Superior temporal gyrus (tissue), 1 donor: ENCODE measurements around the gene ZNF283.
"Not testable (repeated sequence)": the region's sequence is repeated elsewhere in the genome, so short reads cannot be mapped to it uniquely, and the experiment has no call there.

Source experiments
- DNase-seq: peaks from one replicate; pipeline ENCODE4 v3.0.0-alpha.2; 2016; ENCODE audit errors: extremely low spot score

The ZNF283 gene

DNA sequence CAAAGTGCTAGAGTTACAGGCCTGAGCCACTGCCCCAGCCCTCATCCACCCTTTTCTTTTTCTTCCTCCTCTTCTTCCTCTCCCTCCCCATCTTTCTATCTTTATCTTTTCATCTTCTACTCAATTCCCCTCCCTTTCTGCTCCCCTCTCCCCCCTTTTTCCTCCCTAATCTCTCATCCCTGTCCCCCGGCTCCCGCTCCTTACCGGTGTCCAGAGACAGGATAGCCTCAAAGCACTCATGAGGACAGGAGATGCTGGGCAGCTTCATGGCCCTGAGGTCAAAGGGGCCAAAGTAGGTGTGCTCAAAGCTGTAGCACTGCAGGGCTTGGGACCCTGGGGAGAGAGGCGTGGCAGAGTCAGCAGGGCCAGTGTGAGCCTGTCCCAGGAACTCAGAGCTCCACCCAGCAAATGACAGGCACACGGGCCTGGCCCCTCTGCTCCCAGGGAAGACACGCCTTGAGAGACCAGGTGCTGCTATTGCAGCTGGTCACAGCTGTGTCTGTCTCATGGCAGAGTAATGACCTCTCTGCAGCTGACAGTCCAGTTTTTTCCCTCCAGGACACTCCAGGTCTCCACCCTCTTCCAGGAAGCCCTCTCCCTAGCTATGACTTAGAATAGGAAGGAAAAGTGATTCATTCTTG is 27.5 kb upstream of the ZNF283 start:
- no peak for DNase-seq

DNA sequence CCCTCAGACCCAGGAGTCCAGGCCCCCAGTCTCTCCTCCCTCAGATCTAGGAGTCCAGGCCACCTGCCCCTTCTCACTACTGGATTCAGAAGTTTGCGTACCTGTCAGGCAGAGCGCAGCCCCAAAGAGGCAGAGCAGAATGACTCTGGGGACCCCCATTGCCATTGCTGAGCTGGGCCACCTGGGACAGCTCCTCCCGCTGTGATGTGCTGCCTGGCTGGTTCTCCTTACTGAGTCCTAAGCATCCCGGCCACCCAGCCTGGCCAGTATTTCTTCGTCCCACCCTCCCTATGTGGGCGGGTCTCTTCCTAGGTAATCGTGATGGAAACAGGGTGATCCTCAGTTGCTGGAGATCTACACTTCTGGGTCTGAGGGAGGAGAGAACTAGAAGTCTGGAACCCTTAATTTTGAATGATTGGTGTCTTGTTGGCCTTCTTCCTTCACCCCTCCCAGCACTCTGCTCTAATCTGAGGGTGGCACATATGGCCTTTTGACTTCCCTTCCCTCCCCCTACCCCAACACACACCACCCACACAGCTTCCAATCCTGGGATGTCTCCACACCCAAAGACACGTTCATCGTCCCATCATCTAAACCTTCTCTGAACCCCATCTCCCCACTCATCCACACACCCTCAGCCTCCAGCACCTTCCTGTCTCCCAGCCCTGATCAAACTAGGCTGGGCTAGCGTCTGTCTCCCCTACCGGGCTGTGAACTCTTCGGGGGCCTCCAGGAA is 24.7 kb upstream of the ZNF283 start, which contains the start of gene LYPD5:
Gene LYPD5 (minus strand): TSS at position 232 of the 736 bp plus-strand sequence. CDS start 67 bp downstream, at position 165.
- DNase-seq: no peak

DNA sequence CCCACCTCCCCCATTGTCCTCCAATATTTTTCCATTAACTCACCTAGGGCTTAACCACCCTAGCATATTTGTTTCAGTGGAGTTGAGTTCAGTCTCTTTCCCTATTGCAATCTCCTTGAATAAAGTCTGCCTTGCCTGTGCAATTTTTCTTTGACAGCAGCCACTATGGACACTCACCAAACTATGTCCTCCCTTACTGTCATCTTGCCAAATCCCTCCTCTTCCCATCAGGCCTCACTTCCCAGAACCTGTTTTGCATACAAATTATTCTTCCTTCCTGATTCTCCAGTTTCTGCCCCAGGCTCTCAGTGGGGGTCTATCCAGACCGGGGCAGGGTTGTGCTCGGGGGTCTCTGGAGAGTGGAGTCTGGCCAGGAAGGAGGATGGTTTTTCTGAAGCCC is 22.7 kb upstream of the ZNF283 start:
- DNase-seq: no peak

DNA sequence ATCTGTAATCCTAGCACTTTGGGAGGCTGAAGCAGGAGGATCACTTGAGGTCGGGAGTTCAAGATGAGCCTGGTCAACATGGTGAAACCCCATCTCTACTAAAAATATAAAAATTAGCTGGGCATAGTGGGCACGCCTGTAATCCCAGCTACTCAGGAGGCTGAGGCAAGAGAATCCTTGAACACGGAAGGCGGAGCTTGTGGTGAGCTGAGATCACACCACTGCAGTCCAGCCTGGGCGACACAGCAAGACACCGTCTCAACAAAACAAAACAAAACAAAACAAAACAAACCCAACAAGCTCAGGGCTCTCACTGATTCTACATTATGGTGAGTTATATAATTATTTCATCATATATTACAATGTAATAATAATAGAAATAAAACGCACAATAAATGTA is 20.7 kb upstream of the ZNF283 start:
- DNase-seq: not testable (repeated sequence)

DNA sequence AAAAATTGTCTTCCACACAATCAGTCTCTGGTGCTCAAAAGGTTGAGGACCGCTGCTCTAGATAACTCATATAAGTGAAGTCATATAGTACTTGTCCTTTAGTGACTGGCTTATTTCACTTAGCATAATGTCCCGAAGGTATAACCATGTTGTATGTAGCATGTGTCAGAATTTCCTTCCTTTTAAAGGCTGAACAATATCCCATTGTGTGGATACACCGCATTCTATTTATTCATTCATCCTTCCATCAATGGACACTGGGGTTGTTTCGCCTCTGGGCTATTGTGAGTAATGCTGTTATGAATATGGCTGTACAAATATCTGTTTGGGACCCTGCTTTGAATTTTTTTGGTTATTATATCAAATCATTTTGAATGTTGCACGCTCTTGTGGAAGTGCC is 20.3 kb upstream of the ZNF283 start:
- DNase-seq: no peak

DNA sequence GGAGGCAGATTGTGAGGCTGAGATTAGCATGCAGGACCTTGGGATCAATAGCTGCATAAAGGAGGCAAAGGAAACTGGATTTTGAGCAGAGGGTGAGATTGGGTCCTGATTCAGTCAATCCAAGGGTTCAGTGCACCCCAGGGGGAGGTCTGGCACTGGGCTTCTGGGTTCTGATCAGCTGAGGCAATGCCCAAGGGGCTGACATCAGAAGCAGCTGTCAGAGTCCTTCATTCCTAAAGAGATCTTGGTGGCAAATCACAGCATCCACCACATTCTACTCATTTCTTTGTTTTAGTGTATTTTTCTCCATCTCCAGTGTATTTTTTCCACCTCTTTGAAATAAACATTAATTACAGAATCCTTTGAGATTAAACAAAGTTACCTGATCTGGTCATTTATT is 19.5 kb upstream of the ZNF283 start:
- no peak for DNase-seq

DNA sequence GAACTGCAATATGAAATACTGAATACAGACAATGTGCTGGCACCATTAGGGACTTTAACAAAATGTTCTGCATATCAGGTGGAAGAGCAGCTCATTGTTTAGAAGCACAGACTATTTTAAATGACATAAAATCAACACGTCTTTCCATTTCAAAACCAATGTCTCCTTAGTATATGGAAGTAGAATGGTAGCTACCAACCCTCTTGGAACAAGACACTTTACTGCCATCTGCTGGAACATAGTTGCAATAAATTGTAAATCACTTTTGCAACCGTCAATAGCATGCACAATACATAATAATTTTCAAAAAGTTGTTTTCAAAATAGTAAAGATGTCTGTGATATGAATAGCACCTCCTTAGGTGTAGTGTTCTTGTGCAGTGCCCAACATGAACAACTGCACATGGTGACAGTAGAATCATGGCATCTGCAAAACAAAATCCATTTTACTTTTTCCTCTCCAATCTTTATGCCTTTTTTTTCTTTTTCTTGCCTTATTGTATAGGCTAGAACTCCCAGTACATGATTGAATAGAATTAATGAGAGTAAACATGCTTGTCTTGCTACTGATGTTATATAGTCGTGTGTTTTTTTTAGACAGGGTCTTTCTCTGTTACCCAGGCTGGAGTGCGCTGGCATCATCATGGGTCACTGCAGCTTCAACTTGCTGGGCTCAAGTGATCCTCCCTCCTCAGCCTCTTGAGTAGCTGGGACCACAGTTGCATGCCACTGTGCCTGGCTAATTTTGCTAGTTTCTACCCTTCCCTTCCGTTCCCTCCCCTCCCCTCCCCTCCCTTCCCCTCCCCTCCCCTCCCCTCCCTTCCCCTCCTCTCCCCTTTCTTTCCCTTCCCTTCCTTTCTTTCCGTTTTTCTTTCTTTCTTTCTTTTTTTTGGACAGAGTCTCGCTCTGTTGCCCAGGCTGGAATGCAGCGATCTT is 17.1 kb upstream of the ZNF283 start:
- DNase-seq: peak; percentile 60

DNA sequence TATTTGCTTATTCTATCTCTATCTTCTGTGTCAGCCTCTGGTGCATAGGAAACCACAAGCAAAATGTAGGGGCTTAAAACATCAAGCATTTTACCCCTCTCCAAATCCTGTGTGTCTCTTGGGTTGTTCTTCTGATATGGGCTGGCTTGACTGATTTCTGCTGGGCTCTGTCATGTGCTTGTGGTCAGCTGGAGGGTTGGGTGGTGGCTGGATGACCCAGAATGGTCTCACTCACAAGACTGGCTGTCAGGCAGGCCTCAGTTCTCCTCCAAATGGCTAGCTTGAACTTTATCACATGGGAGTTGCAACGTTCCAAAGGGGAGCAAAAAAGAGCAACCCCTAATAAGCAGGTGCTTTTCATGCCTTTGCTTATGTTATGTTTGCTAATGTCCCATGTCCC is 15.3 kb upstream of the ZNF283 start:
- no peak for DNase-seq

DNA sequence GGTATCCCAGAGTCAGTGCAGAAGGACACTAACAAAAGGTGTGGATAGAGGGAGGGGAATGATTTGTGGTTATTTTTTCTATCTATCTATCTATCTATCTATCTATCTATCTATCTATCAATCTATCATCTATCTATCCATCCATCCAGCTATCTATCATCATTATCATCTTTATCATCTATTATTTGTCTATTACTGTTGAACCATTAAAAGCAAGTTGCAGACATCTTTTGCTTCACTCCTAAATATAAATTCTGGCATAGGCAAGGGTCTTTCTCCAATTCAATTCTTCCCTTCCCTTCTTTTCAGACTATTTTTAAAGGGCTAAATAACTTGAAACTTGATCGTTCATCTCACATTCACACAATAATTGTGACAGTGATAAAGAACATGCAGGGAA is 14.9 kb upstream of the ZNF283 start:
- DNase-seq: no peak

DNA sequence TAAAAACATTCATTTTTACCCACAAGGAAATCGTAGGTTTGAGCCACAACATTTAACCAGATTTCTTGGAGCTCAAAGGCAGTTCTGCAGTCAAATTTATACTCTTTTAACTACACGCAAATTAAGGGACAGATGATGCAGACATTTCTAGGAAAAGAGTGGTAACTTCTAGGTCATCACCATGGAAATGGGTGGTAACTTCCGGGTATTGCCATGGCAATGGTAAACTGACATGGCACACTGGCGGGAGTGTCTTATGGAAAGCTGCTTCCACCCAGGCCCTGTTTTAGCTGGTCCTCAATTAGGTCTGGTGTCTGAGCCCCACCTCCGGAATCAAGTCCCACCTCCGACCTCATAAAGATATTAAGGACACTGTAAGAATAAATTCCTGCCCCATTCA is 14.4 kb upstream of the ZNF283 start:
- no peak for DNase-seq

DNA sequence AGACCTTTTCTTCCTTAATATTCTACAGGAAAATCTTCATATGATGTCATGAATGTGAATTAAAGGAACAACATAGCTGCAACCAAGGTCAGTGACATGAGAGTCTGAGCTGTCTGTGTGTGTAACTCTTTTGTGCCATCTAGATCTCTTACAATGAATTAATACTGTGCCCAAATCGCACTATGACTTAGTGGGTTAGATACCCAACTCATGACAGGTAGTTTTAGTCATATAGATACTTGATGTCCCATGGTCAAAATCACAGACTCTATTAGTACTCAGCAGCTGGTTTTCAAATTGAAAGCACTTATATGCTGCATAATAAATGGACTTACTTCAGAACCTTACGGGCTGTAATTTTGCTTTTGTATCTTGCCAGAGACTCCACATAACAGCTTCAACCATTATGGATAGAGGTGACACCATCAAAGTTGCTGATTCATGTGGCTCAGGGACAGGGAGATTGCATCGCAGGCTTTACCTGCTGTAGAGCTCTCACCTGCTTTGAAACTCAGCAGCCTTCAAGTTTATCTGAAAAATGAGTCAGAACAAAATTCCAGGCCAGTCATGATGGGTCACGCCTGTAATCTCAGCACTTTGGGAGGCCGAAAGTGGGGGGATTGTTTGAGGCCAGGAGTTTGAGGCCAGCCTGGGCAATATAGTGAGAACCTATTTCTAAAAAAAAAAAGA is 12.3 kb upstream of the ZNF283 start:
- no peak for DNase-seq

DNA sequence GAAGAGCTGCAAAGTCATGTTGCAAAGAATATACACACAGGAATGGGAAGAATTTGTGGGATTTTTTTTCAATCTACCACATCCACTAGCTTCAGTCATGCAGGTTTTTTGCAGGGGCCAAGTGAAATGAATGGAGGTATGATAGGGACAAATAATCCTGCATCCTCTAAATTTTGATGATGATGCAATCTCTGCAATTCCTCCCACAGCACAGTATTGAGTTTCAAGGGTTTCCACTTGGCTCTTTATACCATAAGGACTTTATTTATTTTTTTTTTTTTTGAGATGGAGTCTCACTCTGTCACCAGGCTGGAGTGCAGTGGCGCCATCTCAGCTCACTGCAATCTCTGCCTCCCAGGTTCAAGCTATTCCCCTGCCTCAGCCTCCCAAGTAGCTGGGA is 9.7 kb upstream of the ZNF283 start:
- DNase-seq: not testable (repeated sequence)

DNA sequence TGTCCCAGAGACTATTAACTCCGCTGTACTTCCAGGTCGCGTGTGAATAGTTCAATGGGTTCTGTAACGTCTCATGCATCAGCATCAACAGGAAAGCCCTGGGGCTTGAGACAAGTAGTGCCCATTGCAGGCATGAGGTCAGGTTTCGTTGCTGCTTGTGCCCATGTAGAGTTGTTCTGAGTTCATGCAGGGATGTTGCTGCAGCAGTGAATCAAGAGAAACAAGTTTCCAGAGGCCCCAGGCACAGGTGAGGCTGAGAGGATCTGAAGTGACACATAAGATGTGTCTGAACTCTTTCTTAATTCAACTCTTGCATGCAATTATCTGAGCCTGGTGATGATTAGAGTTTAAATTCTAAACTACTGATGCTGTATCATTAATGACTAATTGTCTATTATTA is 8.6 kb upstream of the ZNF283 start:
- DNase-seq: no peak

DNA sequence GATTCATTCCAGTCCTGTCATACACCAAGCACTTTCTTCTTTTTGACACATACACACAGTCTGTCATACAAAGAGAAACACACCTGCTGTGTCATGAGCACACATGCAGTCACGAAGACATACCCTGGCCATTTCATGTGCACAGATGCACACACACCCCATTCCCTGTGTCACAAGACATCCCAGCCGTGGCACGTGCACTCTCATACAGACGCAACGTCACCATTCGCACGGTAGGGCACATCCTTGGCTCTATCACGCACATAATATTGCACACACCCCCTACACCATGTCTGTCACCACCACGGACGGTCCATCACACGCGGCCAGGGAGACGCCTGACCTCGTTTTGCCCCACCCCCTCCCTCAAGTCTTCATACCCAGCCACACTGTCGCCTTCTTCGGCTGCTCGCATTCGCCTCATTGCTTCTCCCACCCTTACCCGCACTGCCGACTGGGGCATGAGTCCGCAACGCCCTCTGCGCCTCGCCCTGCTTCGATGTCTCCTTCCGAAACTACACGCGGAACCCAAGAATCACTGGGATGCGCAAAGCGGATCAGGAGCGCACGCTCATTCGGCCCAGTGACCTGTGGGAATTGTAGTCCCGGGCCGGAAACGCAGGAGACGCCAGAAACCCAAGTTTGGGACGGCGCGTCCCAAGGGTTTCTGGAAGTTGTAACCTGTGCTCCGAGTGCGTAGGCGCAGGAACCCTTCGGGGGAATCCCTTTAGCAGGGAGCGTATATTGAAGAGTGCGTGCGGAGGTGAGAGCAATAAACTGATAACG is 6.8 kb upstream of the ZNF283 start:
- DNase-seq: peak; percentile 71

DNA sequence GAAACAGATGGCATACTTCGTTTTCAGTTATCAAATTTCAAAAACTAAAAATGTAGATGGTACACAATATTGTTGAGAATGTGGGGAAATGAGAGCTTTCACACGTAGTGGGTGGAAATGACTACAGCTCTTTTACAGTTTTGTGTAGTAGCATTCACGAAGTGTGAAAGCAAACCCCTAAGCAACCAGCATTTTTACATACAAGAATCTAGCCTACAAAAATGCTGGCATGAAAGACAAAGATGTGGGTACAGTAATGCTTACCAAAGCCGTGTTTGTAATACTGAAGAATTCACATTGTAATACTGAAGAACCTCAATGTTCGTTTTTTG is 6.3 kb upstream of the ZNF283 start:
- DNase-seq: peak; percentile 18

DNA sequence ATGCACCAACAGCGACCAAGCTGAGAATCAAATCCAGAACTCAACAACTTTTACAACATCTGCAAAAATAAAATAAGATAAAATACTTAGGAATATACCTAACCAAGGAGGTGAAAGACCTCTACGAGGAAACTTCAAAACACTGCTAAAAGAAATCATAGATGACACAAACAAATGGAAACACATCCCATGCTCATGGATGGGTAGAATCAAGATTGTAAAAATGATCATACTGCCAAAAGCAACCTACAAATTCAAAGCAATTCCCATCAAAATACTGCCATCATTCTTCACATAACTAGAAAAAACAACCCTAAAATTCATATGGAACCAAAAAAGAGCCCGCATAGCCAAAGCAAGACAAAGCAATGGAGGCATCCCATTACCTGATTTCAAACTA is 3.3 kb upstream of the ZNF283 start:
- not testable (repeated sequence) for DNase-seq

DNA sequence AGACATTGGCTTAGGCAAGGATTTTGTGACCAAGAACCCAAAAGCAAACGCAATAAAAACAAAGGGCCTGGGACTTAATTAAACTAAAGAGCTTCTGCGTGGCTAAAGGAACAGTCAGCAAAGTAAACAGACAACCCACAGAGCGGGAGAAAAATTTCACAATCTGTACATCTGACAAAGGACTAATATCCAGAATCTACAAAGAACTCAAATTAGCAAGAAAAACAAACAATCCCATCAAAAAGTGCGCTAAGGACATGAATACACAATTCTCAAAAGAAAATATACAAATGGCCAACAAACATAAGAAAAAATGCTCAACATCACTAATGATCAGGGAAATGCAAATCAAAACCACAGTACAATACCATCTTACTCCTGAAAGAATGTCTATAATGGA is 2.5 kb upstream of the ZNF283 start:
- DNase-seq: not testable (repeated sequence)

DNA sequence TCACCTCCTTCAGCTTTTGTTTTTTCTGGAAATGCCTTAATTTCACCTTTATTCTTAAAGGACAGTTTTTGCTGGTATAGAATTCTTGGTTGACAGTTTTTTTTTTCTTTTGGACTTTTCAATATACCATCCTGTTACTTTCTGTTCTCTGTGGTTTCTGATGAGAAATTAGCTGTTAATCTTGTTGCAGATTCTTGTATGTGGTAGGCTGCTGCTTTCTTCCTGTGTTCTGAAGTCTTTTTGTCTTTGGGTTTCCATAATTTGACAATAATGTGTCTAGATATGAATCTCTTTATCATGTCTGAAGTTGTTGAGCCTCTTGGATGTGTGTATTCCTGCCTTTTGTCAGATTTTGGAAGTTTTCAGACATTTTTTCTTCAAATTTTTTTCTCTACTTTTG is 12.0 kb downstream of the ZNF283 start:
- DNase-seq: no peak

DNA sequence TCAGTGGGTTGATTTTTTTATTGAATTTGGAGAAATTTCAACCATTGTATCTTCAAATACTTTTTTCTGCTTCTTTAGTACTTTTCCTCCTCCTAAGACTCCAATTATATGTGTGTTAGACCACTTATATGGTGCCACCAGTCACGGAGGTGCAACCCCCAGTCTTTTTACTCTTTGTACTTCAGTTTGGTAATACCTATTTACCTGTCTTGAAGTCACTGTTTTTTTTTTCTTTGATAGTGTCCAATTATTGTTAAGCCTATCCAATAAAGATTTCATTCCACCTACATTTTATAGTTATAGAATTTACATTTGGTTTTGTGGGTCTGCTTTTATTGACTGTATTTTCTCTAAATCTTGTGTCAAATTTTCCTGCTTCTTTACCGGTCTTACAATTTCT is 14.9 kb downstream of the ZNF283 start:
- no peak for DNase-seq

DNA sequence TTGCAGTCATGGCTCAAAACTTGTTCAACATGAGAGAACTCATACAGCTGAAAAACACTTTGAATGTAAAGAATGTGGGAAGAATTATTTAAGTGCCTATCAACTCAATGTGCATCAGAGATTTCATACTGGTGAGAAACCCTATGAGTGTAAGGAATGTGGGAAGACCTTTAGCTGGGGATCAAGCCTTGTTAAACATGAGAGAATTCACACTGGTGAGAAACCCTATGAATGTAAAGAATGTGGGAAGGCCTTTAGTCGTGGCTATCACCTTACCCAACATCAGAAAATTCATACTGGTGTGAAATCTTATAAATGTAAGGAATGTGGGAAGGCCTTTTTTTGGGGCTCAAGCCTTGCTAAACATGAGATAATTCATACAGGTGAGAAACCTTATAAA is 20.1 kb downstream of the ZNF283 start:
- no peak for DNase-seq

DNA sequence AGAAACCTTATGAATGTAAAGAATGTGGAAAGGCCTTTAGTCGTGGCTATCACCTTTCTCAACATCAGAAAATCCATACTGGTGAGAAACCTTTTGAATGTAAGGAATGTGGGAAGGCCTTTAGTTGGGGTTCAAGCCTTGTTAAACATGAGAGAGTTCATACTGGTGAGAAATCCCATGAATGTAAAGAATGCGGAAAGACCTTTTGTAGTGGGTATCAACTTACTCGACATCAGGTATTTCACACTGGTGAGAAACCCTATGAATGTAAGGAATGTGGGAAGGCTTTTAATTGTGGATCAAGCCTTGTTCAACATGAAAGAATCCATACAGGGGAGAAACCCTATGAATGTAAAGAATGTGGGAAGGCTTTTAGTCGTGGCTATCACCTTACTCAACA is 20.8 kb downstream of the ZNF283 start:
- no peak for DNase-seq
